Astrocyte of the hippocampus (primary cell): Measurements from ENCODE around the gene EVI5.

ENCODE experiments used
- DNase-seq: peaks from one replicate; pipeline ENCODE4 v3.0.0; 2011; ENCODE audit warnings: low read depth, low spot score

Gene EVI5

GRCh38 chr1:92485381-92486250 lies 299.3 kb downstream of the EVI5 start:
- peak; percentile 49 for DNase-seq

GRCh38 chr1:92484472-92485380 lies 300.2 kb downstream of the EVI5 start:
- DNase-seq = peak; percentile 44

- DNase-seq = peak; percentile 19
Observed at GRCh38 chr1:92483610-92484471, 301.1 kb downstream of the EVI5 start.

GRCh38 chr1:92482665-92483609 lies 302.0 kb downstream of the EVI5 start:
- peak; percentile 49 for DNase-seq

GRCh38 chr1:92481971-92482664 lies 302.8 kb downstream of the EVI5 start:
- DNase-seq = peak; percentile 36

GRCh38 chr1:92481599-92481925 lies 303.3 kb downstream of the EVI5 start:
- peak; percentile 8 for DNase-seq

GRCh38 chr1:92480813-92481598 lies 303.9 kb downstream of the EVI5 start:
- peak; percentile 30 for DNase-seq

GRCh38 chr1:92480200-92480812 lies 304.6 kb downstream of the EVI5 start:
- DNase-seq = peak; percentile 32

GRCh38 chr1:92479587-92479986 lies 305.3 kb downstream of the EVI5 start:
- no peak for DNase-seq

GRCh38 chr1:92478393-92478792 lies 306.5 kb downstream of the EVI5 start:
- DNase-seq = no peak

- no peak for DNase-seq
Observed at GRCh38 chr1:92476071-92476631, 308.8 kb downstream of the EVI5 start.

- DNase-seq = no peak
Observed at GRCh38 chr1:92475029-92475428, 309.9 kb downstream of the EVI5 start.

GRCh38 chr1:92473781-92474495 lies 311.0 kb downstream of the EVI5 start:
- no peak for DNase-seq

- no peak for DNase-seq
Observed at GRCh38 chr1:92470216-92470615, 314.7 kb downstream of the EVI5 start.

GRCh38 chr1:92466683-92467352 lies 318.1 kb downstream of the EVI5 start:
- DNase-seq = no peak

GRCh38 chr1:92465256-92465647 lies 319.7 kb downstream of the EVI5 start:
- DNase-seq = no peak

GRCh38 chr1:92464588-92465255 lies 320.2 kb downstream of the EVI5 start:
- DNase-seq = no peak
